ENCODE data around the gene AARS2.

- no peak for TF ChIP-seq CTCF (IDR thresholded peaks at IDR 0.05; ENCODE audit: insufficient read depth, low read length)
- no peak for TF ChIP-seq SPI1 (IDR thresholded peaks at IDR 0.05; ENCODE audit: borderline replicate concordance, low read depth)
Observed at GRCh38 chr6:44253307-44254101, 59.6 kb downstream of the AARS2 start.

Data from HL-60 (cell line).